ENCODE measurements around the gene CYB5R2.

The CYB5R2 gene

GRCh38 chr11:7628660-7629059, 44.6 kb downstream of the CYB5R2 start:
- CTCF ChIA-PET, result interaction anchor here (1.0 to 2.6 kb wide), 2 partner anchors 9 to 14 kb away, joined by 4 to 10 read pairs; no protein-coding TSS in a partner anchor
- no peak for DNase-seq (ENCODE audit: extremely low spot score)
- POLR2A ChIA-PET, result no interaction called here
- TF ChIP-seq, protein P1, sequence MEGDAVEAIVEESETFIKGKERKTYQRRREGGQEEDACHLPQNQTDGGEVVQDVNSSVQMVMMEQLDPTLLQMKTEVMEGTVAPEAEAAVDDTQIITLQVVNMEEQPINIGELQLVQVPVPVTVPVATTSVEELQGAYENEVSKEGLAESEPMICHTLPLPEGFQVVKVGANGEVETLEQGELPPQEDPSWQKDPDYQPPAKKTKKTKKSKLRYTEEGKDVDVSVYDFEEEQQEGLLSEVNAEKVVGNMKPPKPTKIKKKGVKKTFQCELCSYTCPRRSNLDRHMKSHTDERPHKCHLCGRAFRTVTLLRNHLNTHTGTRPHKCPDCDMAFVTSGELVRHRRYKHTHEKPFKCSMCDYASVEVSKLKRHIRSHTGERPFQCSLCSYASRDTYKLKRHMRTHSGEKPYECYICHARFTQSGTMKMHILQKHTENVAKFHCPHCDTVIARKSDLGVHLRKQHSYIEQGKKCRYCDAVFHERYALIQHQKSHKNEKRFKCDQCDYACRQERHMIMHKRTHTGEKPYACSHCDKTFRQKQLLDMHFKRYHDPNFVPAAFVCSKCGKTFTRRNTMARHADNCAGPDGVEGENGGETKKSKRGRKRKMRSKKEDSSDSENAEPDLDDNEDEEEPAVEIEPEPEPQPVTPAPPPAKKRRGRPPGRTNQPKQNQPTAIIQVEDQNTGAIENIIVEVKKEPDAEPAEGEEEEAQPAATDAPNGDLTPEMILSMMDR (IDR thresholded peaks at IDR 0.05; ENCODE audit: control extremely low read depth, extremely low read depth, low read depth, missing control alignments), result no peak

- TF ChIP-seq, protein P1 (IDR thresholded peaks at IDR 0.05; ENCODE audit: control extremely low read depth, extremely low read depth, low read depth, missing control alignments), result no peak
- POLR2A ChIA-PET, result no interaction called here
- CTCF ChIA-PET, result interaction anchor here (0.8 to 1.2 kb wide), 3 partner anchors 11 to 43 kb away, joined by 3 read pairs; no protein-coding TSS in a partner anchor
- no peak for DNase-seq (ENCODE audit: extremely low spot score)
These were observed 50.6 kb downstream of the CYB5R2 start for GRCh38 chr11:7622721-7623120.

- no peak for DNase-seq (ENCODE audit: extremely low spot score)
- CTCF ChIA-PET, result no interaction called here
- TF ChIP-seq, protein P1 (IDR thresholded peaks at IDR 0.05; ENCODE audit: control extremely low read depth, extremely low read depth, low read depth, missing control alignments), result no peak
- POLR2A ChIA-PET, result no interaction called here
These were observed 51.7 kb downstream of the CYB5R2 start for GRCh38 chr11:7621554-7621953.

GRCh38 chr11:7621090-7621489, 52.2 kb downstream of the CYB5R2 start:
- TF ChIP-seq, protein P1 (IDR thresholded peaks at IDR 0.05; ENCODE audit: control extremely low read depth, extremely low read depth, low read depth, missing control alignments), result no peak
- ChIA-PET CTCF (interaction anchor here (1.4 to 2.0 kb wide), 3 partner anchors 11 to 45 kb away, joined by 3 to 9 read pairs (median 4); no protein-coding TSS in a partner anchor), POLR2A (no interaction called here)
- DNase-seq (ENCODE audit: extremely low spot score), result no peak

- CTCF ChIA-PET, result interaction anchor here (1.2 to 2.0 kb wide), 3 partner anchors 9 to 35 kb away, joined by 3 to 9 read pairs (median 3); no protein-coding TSS in a partner anchor
- TF ChIP-seq, protein P1 (IDR thresholded peaks at IDR 0.05; ENCODE audit: control extremely low read depth, extremely low read depth, low read depth, missing control alignments), result no peak
- no peak for DNase-seq (ENCODE audit: extremely low spot score)
- POLR2A ChIA-PET, result interaction anchor here (0.5 kb wide), 1 partner anchor 148 kb away, joined by 6 read pairs; no protein-coding TSS in a partner anchor
These were observed 54.0 kb downstream of the CYB5R2 start for GRCh38 chr11:7619322-7619721.

DNA sequence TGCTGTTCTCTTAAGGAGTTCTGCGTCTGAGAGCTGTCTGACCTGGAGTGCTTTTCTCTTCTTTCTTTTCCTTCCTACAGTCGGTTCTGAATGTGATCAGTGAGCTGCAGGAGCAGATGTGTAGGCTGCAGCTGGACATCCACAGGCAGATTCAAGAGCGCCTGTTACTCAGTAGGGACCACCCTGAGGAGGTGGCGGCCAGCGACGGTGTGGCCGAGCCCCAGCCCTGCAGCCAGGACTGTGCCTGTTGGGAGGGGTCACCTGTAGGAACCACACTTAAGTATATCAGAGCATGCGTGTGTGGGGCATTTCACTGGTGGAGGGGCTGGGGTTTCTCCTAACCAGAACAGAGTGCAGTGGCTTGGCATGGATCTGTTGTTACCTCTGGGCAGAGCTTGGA, 56.3 kb downstream of the CYB5R2 start:
- no peak for DNase-seq (ENCODE audit: extremely low spot score)
- CTCF ChIA-PET, result interaction anchor here (0.8 kb wide), 1 partner anchor 14 kb away, joined by 3 read pairs; no protein-coding TSS in a partner anchor
- POLR2A ChIA-PET, result no interaction called here
- TF ChIP-seq, protein P1 (IDR thresholded peaks at IDR 0.05; ENCODE audit: control extremely low read depth, extremely low read depth, low read depth, missing control alignments), result no peak
